ENCODE results near the gene TRIM63.
A peak's percentile ranks its signal among the peaks of the same experiment; 100 is the strongest.
"Not testable (repeated sequence)": the region's sequence is repeated elsewhere in the genome, so short reads cannot be mapped to it uniquely, and the experiment has no call there.

The TRIM63 gene

DNA sequence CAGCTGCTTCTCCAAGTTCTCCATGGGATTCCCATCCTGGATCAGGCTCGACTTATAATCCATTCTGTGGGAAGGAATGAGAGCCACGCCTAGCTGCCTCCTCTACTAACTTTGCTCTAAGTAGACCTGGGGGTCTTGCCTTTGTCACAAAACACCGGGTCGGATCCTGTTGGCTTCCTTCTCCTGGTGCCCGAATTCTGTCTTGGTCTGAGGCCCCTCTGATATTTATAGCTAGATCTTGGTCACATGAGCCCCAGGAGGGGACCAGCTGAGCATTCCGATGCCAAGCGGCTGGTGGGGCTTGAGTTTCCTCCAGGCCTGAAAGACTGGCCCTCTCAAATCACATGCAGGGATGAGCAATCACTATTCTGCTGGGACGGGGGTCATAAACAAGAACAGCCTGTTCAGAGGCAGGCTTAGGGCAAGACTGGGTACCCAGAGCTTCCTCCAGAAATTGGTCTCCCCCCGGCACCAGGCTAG, at the start of gene TRIM63:
Gene TRIM63, minus strand, starts transcription at position 199 of the 480 bp plus-strand sequence. Its CDS starts 136 bp downstream, at position 63.
- no peak for DNase-seq

DNA sequence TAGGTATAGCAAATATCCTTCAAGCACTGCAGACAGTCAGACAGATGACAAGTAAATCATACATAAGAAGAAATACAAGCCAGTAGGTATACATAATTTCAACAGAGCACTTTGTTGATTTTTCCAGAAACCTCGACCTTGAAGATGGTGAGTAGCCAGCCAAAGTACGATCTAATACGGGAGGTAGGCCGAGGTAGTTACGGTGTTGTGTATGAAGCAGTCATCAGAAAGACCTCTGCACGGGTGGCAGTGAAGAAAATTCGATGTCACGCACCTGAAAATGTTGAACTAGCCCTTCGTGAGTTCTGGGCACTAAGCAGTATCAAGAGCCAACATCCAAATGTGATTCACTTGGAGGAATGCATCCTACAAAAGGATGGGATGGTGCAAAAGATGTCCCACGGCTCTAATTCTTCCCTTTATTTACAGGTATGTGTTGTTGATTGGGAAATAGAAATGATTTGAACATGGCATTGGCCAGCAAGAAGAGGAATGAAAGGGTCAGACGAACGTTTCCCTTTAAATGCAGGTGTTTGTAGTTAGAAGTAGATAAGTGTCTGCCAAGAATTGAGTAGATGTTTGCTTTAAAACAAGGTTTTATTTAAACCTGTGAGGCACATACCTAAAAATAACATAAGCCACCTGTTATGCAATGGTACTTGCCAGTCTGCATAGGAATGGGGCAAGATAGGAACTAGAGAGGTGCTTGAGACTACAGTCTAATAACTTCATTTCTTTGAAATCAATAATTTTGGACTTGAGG, 46.9 kb upstream of the TRIM63 start:
- DNase-seq: no peak

DNA sequence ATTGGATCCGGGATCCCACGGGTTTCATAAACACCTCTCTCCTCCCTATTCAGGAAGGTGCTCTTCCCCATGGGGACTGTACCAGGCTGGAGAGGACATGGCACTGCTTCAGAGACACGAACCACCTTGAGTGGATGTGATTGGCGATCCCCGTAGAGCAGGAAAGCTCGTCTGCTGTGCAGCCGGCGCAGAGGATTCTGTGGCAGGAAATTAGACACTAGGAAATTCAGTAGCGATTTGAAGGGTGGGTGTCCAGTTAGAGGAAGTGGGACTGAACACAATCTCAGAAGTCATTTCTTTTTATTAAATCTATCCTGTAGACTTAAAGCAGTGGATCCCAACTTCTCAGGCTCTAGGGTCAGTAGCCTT, 45.0 kb upstream of the TRIM63 start:
- DNase-seq: no peak

DNA sequence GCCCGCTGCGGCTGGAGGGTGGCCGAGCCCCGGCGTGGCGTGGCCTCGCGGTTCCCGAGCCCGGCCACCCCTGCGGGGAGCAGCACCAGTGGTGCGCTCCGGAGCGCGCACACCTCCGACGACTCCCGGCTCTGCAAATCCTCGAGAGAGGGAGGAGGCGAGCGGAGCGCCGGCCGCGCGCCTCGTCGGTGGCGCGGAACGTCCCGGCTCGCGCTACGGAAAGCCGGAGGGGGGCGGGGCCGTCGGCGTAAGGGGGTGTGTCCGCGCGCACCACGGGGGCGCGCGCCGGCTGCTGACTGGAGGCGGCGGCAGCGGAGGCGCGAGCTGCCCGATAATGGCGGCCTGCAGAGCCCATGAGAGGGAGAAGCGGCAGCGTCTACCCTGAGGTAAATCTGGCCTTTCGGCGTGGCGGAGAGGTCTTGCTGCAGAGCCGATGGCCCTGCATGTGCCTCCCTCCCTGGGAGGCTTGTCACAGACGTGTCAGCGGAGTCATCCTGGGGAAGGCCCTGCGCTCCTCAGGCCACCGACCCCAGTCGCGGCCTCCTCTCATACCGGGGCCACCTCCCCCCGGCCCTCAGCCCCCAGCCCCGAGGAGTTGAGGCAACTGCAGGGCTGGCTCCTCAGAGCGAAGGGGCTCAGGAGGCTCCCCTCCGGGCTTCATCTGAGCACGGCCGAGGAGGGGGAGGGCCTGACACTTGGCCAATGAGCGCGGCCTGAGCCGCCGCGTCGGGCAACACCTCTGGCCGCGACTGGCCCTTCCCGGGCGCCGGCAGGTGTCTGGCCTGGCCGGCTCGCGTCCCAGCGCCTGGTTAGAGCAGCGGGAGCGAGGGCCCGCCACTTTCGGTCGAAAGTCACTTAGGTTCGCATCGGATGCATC, 44.3 kb upstream of the TRIM63 start, which contains the start of gene PDIK1L:
Gene PDIK1L, plus strand, starts transcription at position 295 of the 877 bp plus-strand sequence. CDS start 2,485 bp downstream, outside the sequence.
- peak; percentile 89 to 96 for DNase-seq

DNA sequence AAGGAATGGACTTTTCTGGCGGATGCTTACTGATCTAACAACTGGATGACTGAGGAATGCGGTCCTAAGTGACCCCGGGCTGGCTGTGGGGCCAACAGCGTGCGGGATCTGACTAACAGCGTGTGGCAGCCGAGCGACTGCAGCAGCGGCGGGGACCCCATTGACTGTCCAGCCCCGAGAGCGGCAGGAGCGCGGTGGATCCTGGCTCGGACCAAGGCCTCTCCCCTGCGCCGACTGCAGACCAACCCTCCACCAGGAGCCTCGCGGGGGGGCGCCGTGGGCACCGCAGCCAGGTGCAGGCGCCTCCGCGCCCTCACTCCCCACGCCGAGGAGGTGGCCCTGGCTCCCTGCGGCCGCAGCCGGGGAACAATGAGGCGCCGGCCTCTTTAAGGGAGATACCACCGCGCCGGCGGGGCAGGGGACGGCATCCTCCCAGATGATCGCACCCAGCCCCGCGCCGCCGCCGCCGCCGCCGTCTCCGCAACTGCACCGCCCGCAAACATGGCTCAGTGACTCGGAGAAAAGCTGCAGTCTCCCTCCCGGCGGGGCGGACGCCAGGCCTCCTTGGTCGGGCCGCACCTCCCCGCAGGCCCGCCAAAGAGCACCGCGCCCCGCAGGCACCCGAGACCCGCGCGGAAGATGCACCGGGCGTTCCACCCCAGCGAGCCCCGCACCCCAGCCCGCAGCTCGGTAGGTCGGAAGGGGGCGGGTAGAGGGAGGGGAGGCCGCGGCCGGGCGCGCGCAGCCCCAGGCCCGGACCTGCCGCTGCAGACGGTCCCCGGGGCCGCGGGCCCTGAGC, 43.5 kb upstream of the TRIM63 start:
- peak; percentile 61 to 62 for DNase-seq

DNA sequence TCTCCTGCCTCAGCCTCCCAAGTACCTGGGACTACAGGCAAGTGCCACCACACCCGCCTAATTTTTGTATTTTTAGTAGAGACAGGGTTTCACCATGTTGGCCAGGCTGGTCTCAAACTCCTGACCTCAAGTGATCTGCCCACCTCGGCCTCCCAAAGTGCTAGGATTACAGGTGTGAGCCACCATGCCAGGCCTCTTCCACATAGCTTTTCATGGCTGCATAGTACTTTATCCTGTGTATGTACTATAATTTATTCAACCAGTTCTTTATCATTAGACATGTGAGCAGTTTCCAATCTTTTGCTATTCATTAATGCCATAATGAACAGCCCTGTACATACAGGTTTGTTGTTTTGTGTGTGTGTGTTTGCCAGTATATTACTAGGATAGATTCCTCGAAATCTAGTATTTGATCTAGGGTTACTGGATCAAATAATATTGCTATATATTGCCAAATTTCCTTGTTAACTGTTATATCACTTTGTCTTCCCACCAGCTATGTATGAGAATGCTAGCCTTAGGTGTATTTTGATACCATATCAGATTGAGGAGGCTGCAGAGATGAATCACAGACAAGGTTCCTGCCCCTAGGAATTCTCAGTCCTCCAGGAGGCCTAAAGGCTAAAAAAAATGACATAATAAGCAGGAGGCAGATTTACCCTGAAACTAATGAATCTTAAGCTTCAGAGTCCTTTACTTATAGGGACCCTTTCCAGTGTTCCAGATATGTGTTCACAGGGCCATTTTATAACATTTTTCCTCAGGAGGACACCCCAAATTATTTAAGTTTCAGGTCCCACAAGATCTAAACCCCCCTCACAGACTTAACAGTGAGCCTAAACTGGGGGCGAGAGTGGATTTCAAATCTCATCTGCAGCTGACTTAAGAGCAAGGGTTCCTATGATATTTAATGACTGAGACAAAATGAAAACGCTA, 42.1 kb upstream of the TRIM63 start:
- no peak for DNase-seq

DNA sequence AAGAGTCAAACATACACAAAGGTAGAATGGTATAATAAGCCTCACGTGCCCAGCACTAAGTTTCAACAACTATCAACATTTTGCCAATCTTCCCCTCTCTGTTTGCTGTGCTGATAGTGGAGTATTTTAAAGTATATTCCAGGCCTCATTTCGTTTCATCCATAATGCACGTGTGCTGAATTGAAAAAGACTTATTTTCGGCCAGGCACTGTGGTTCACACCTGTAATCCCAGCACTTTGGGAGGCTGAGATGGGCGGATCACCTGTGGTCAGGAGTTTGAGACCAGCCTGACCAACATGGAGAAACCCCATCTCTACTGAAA, 37.8 kb upstream of the TRIM63 start:
- not testable (repeated sequence) for DNase-seq

DNA sequence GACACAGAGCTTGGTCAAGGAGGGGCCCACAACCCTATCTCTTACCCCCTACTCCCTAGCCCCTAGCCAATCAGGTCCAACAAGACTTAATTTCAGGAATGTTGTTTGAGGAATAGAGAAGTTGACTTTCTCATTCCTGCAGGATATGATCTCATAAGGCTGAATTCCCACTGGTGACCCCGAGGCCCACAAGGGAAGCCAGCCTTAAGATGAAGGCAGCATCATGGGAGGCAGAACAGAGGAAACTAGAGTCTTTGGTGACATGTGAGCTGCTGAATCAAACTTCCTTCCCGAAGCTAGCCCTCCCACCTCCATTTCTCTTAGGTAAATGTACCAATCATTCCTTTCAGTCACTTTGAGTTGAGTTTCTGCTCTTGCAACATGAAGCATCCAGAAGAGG, 35.1 kb upstream of the TRIM63 start:
- DNase-seq: no peak

DNA sequence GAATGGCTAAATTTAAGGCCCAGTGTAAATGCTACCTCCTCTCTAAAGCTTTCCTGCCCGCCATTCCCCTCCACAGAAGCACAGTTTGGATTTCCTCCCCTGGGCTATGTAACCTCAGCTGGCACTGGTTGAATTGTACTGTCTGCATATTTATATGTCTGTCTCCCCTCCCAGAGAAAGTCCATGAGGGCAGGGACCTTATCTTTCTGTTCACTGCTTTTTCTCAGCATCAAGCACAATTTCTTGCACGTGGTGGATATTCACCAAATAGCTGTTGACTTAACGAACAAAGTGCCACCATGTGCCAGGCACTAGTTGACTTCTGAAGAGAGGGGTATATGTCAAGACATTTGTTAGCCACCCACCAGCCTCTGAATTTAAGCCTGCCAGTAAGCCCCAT, 34.7 kb upstream of the TRIM63 start:
- no peak for DNase-seq

DNA sequence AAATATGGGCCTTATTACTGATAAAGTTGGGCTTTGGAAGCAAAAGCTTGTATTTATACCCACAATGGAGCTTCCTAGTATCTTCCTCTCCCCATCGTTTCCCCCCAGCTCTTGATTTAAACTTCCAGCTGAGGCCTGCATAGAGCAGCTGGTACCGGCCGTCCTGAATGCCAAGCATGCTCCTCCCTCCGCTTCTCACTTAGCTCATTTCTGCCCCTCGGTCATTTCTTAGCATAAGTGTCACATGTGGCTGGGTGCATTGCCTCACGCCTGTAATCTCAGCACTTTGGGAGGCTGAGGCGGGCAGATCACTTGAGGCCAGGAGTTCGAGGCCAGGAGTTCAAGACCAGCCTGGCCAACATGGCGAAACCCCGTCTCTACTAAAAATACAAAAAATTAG, 32.8 kb upstream of the TRIM63 start:
- not testable (repeated sequence) for DNase-seq

DNA sequence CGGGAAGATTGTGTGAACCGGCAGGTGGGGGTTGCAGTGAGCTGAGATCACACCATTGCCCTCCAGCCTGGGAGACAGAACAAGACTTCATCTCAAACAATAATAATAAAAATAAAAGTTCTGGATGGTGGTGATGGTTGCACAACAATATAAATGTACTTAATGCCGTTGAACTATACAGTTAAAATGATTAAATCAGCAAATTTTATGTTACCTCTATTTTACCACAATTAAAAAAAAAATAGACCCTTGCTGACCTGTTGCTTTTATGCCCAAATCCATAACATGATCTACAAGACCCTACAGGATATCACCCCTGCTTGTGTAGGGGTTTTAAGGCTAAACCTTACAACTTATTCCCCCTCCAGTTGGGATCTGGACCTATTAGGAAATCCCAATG, 32.4 kb upstream of the TRIM63 start:
- no peak for DNase-seq

DNA sequence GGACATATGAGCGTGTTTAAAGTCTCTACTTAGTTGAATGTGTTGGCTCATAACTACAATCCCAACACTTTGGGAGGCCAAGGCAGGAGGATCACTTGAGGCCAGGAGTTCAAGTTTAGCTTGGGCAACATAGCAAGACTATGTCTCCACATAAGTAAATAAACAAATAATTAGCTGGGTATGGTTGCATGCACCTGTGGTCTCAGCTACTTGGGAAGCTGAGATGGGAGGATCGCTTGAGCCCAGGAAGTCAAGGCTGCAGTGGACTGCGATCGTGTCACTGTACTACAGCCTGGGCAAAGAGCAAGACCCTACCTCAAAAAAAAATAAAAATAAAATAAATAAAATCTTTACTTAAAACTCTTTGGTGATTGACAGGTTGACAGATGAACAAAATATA, 31.2 kb upstream of the TRIM63 start:
- DNase-seq: no peak

DNA sequence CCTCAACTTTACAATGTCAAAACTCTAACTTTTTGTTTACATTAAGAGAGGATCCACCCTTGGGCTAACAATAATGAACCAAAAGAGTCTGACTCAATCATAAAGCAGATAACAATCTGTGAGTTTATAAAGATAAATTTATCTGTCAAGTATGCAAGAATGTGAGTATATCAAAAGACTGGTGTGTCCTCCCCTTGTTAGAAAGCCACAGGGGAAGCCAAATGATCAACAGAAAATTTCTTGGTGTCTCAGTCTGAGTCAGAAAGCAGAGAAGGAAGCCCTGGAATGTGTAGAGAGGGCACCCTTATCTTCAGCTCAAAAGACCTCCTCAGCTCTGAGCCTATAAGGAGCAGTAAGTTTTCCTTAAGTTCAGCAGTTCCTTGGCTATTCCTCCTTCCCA, 30.3 kb upstream of the TRIM63 start:
- no peak for DNase-seq

DNA sequence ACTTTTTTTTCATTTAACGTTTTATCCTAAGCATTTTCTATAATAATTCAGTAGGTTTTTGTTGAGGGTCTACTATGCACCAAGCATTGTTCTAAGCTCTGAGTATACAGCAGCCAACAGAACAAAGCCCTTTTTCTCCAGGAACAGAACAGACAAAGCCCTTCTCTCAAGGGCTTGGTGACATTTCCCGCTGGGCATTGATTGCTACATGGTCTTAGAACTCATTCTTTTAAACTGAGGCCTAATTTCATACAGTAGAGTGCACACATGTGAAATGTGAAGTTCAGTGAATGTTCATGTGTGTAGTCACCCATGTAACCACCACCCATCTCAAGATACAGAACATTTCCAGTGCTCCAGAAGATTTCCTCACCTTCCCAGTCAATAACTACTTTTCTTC, 29.0 kb upstream of the TRIM63 start:
- DNase-seq: no peak

DNA sequence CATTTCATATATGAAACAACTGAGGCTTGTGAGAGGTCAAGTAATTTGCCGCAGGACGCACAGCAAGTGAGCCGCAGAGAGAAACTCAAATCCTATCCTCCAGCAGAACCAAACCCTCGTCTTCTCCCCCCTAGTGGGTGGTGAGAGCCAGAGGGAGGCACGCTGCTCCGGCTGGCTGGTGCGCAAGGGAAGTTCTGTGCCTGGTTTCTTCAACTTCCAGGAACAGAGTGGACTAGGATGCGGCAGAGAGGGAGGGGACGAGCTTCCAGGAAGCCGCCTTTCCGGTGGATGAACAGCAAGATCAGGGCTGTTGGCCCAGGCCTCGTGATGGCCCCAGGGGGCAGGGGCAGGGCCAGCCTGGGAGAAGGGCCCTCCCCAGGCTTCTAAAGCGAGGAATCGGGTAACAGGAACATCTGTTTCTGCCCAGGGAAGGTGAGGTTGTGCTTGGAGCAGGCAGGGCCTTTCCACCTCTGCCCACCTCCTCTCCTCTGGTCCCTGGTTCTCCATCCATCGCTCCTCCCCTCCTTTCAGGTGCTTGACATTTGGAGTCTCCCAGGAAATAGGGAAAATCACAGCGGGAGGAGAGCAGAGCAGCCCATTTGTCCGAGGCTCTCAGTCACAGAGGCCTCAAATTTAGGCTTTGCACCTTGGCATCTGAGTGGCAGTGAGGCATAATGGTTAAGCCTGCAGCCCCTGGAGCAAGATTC, 27.4 kb upstream of the TRIM63 start:
- DNase-seq: no peak

DNA sequence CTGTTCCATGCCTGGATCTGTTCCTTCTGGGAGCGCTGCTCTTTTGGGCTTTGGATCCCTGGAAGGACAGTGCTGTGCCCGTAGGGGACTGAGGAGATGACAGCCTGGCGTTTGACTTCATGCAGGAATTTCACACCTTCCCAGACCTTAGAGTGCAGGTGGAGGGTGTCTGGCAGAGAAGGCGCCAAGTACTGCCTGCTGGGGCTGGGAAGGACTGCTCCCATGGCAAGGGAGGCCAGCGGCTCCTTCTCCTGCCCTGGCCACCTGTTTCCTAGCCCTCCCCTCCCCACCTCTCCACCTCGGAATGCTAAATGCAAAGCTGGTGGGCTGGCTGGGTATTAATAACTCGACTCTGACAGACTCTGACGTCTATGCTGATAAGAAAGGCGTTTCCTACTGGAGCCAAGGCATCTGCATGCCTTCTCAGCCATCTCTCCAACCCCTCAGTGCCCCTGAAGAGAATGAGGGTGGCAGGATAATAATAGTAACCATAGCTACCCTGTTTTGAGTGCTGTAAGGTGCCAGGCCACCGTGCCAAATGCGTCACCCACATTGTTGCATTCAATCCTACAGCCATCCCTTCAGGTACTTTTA, 26.7 kb upstream of the TRIM63 start:
- DNase-seq: no peak

DNA sequence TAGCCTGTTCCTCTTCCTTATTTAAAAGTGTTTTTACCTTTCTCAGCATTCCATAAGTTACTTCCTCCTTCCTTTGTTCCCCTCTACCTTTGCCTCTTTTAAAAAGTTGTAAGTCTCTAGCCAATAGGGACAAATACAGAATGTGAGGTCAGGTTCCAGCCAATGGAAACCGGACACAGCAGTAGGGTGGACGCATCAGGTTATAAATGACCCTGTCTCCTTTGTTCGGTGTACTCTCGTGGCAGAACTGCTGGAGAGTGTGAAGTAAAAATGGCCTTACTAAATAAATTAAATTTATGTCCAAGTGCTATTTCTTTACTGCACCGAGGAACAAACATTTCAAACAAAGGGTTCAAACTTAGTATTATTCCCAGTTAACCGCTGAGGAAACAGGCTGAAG, 26.1 kb upstream of the TRIM63 start:
- not testable (repeated sequence) for DNase-seq

DNA sequence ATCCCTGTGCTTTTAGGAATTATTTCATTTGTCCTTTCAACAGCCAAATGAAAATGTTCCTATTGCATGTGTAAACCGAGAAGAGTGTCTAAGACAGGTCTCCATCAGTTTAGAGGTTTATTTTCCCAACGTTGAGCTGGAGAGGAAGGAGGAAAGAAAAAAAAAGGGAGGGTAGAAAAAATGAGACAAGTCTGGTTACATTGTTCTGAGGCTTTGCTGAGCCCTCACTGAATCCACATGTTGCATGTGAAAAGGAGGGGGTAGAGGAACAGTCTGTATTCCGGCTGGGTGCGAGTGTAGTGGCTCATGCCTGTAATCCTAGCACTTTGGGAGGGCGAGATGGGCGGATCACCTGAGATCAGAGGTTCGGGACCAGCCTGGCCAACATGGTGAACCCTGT, 25.0 kb upstream of the TRIM63 start:
- DNase-seq: no peak

DNA sequence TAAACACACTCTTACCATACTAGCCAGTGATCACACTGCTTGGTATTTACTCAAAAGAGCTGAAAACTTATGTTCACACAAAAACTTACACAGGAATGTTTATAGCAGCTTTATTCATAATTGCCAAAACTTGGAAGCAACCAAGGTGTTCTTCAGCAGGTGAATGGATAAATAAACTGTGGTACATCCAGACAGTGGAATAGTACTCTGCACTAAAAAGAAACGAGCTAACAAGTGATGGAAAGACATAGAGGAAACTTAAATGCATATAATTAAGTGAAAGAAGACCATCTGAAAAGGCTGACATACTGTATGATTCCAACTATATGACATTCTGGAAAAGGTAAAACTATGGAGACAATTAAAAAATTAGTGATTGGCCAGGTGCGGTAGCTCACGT, 23.5 kb upstream of the TRIM63 start:
- no peak for DNase-seq

DNA sequence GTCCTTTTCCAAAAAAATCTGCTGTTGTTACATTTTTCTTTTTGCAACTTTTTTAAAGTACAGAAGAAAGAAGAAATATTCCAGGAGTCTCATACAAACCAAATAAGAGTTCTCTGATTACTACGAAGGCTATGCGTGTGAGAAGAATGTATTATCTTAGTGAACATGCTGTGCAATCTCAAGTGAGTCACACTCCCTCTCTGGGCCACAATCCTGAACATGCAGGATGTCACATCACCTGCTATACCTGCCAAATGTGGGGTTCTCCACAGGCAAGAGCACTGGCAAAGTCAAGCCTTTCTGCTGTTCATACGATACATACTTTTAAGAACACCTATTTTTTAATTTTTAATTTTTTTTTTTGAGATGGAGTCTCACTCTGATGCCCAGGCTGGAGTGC, 21.7 kb upstream of the TRIM63 start:
- no peak for DNase-seq

DNA sequence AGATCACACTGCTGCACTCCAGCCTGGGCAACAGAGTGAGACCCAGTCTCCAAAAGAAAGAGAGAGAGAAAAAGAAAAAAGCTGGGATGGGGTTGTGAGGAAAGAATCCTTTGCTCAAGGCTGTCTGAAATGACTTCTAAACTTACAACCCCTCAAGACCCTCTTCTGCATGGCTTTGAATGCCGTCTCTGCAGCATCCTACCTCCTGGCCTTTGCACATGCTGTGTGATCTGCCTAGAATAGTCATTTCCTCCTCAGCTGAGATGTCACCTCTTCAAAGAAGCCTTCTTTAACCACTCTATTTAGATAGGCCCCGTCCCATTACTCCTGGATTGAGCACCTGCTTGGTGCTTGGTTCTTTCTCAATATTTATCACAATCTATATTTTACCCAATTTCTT, 17.4 kb upstream of the TRIM63 start:
- DNase-seq: no peak

Measured in stimulated activated CD4-positive, alpha-beta T cell treated with anti-CD3 and anti-CD28 coated beads, Interleukin-2, amount 100 ng/mL, for 48 hours (primary cell).